ENCODE measurements around the gene TNRC6C. TPM values are rescaled to one million over a fixed set of nuclear protein-coding genes. Genes with fewer than 3 reads are reported as not detected.

The TNRC6C gene
- polyA plus RNA-seq, 3 donors = 0.38 to 0.80 (median 0.46) TPM

DNA sequence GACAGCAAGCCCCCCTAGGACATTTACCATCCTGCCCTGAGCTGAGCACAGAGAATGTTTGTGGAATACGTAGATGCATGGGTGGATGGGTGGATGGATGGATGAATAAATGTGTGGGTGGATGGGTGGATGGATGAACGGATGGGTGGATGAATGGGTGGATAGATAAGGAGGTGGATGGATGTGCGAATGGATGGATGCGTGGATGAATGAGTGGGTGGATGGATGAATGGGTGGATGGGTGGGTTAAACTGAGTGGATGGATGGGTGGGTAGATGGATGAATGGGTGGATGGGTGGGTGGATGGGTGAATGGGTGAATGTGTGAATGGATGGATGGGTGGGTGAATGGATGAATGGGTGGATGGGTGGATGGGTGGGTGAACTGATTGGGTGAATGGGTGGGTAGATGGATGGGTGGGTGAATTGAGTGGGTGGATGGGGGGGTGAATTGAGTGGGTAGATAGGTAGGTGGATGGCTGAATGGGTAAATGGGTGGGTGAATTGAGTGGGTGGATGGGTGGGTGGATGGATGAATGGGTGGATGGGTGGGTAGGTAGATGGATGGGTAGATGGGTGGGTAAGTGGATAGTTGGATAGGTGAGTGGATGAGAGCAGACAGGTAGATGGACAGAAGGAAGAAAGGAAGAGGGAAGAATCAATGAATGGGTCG is 164.9 kb downstream of the TNRC6C start:
- DNase-seq = no peak
- 95% methylated on average over 5 of the region's 5 CpGs for WGBS (ENCODE audit: insufficient coverage)
- H3K27ac Mint-ChIP-seq = peak overlapping the region in 2 of 7 donors; percentile 37 to 40
- peaks cover 63 to 71% of the 10 kb centered on the region in 2 donors for H3K4me1 ChIP-seq (ENCODE audit: control insufficient read depth in 1 of 2, insufficient read depth in 2 of 2, low read length in 2 of 2)
- no peak overlapping the region for H3K9ac ChIP-seq (ENCODE audit: insufficient read depth, low read length, poor library complexity, severe bottlenecking)
- H3K4me3 ChIP-seq (replicated peaks in 1 of 3; ENCODE audit: low read depth in 2 of 3, low read length in 3 of 3) = no peak overlapping the region
- no peak overlapping the region for H3K27ac ChIP-seq (ENCODE audit: low read depth in 1 of 2, low read length in 2 of 2)
- peaks cover 58 to 62% of the 10 kb centered on the region in 2 donors for H3K36me3 ChIP-seq (replicated peaks in 1 of 2; ENCODE audit: control insufficient read depth in 1 of 2, insufficient read depth in 2 of 2, low read length in 2 of 2)
- H4K20me1 ChIP-seq (ENCODE audit: insufficient read depth, low read length) = peaks cover 92% of the 10 kb centered on the region
- H3K4me3 Mint-ChIP-seq = peak overlapping the region in 1 of 2 donors; percentile 24
- H3K4me1 Mint-ChIP-seq = peaks cover 59% of the 10 kb centered on the region
- H3K27me3 ChIP-seq (ENCODE audit: control insufficient read depth in 2 of 2, insufficient read depth in 2 of 2, low read length in 2 of 2) = no peaks in the 10 kb centered on the region
- no peak for TF ChIP-seq CTCF (IDR thresholded peaks at IDR 0.05)
- peaks cover 0 to 1% (median 0%) of the 10 kb centered on the region in 7 donors for H3K9me3 Mint-ChIP-seq
- peaks cover 0 to 6% (median 0%) of the 10 kb centered on the region in 3 donors for H3K27me3 Mint-ChIP-seq (ENCODE audit: low read depth in 3 of 3)
- H2AFZ ChIP-seq (ENCODE audit: insufficient read depth, low read depth, low read length, poor library complexity, severe bottlenecking) = no peak overlapping the region
- H3K36me3 Mint-ChIP-seq = peaks cover 45 to 63% of the 10 kb centered on the region in 2 donors
- intact Hi-C loops (cut with micrococcal nuclease) = no loop called here
- H3K4me2 ChIP-seq (replicated peaks; ENCODE audit: extremely low read depth, low read length, poor library complexity, severe bottlenecking) = no peak overlapping the region
- peaks cover 66% of the 10 kb centered on the region for H3K79me2 ChIP-seq (ENCODE audit: insufficient read depth, low read length)
- H3K9me3 ChIP-seq (replicated peaks in 1 of 2; ENCODE audit: control insufficient read depth in 1 of 2, insufficient read depth in 1 of 2, low read length in 2 of 2) = no peaks in the 10 kb centered on the region

GRCh38 chr17:78124081-78124835 is 165.8 kb downstream of the TNRC6C start:
- 16% methylated on average over 30 of the region's 30 CpGs for WGBS (ENCODE audit: insufficient coverage)
- no peaks in the 10 kb centered on the region for H3K9me3 ChIP-seq (replicated peaks in 1 of 2; ENCODE audit: control insufficient read depth in 1 of 2, insufficient read depth in 1 of 2, low read length in 2 of 2)
- H3K9ac ChIP-seq (ENCODE audit: insufficient read depth, low read length, poor library complexity, severe bottlenecking) = peak overlapping the region; percentile 30
- H2AFZ ChIP-seq (ENCODE audit: insufficient read depth, low read depth, low read length, poor library complexity, severe bottlenecking) = no peak overlapping the region
- Mint-ChIP-seq H3K27me3 (ENCODE audit: low read depth in 3 of 3) (peaks cover 0 to 6% (median 0%) of the 10 kb centered on the region in 3 donors), H3K27ac (peak overlapping the region in 2 of 7 donors; percentile 19 to 25), H3K36me3 (peaks cover 43 to 54% of the 10 kb centered on the region in 2 donors), H3K4me1 (peaks cover 64% of the 10 kb centered on the region), H3K4me3 (peak overlapping the region; percentile 16 to 55), H3K9me3 (peaks cover 0 to 1% (median 0%) of the 10 kb centered on the region in 7 donors)
- DNase-seq = peak; percentile 60 to 77 (median 62)
- peaks cover 51 to 55% of the 10 kb centered on the region in 2 donors for H3K36me3 ChIP-seq (replicated peaks in 1 of 2; ENCODE audit: control insufficient read depth in 1 of 2, insufficient read depth in 2 of 2, low read length in 2 of 2)
- no peaks in the 10 kb centered on the region for H3K27me3 ChIP-seq (ENCODE audit: control insufficient read depth in 2 of 2, insufficient read depth in 2 of 2, low read length in 2 of 2)
- no peak overlapping the region for H3K27ac ChIP-seq (ENCODE audit: low read depth in 1 of 2, low read length in 2 of 2)
- intact Hi-C loops (cut with micrococcal nuclease) = no loop called here
- H3K79me2 ChIP-seq (ENCODE audit: insufficient read depth, low read length) = peaks cover 72% of the 10 kb centered on the region
- H3K4me1 ChIP-seq (ENCODE audit: control insufficient read depth in 1 of 2, insufficient read depth in 2 of 2, low read length in 2 of 2) = peaks cover 64 to 70% of the 10 kb centered on the region in 2 donors
- peak overlapping the region; percentile 70 for H3K4me2 ChIP-seq (replicated peaks; ENCODE audit: extremely low read depth, low read length, poor library complexity, severe bottlenecking)
- peak overlapping the region in 1 of 3 experiments; percentile 59 for H3K4me3 ChIP-seq (replicated peaks in 1 of 3; ENCODE audit: low read depth in 2 of 3, low read length in 3 of 3)
- no peak for TF ChIP-seq CTCF (IDR thresholded peaks at IDR 0.05)
- H4K20me1 ChIP-seq (ENCODE audit: insufficient read depth, low read length) = peaks cover 83% of the 10 kb centered on the region

Data from CD14-positive monocyte (primary cell).